HG03159 (cell line): ENCODE results near the gene LRFN2.

Experiments used
- ATAC-seq: cut with Tn5 transposase; IDR thresholded peaks from one replicate; pipeline ENCODE4 v1.9.1; 2021; ENCODE audit warnings: mild to moderate bottlenecking, moderate library complexity; ENCODE audit not compliant: unreplicated experiment

Gene LRFN2

DNA sequence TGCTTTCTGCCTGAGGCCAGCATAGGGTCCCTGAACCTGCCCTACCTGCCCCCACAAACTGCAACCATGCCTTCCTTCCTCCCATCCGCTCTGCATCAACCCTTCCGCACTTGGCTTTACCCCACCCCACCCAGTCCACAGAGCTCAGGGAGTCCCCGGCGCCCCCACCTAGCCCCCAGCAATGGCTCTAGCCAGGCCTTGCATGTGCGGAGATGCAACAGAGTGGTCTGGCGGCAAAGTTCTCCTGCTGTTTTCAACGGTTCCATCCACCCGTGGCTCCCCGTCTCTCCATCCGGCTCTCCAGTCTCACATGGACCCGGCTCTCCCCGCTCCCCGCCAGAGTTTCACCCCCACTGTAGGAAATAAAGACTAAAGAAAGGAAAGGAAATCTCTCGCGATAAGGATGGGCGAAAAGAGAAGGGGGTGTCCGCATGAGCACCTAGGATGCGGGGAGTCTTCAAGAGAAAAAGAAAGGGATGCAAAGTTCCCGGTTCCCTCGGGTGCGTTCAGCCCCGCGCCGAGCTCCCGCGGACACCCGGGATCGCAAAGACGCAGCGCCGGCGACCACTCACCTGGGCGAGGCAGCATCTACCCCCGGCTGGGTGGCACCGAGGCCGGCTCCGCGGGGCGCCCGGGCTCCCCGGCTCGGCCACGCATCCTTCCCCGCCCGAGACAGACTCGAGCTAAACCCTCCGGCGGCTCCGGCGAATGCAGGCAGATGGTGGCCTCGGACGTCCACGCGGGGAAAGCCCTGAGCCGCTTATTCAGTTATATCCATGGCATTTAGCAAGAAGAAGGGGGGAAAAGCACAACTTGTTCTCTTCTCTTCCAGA lies 579 bp downstream of the LRFN2 start:
- no peak for ATAC-seq

DNA sequence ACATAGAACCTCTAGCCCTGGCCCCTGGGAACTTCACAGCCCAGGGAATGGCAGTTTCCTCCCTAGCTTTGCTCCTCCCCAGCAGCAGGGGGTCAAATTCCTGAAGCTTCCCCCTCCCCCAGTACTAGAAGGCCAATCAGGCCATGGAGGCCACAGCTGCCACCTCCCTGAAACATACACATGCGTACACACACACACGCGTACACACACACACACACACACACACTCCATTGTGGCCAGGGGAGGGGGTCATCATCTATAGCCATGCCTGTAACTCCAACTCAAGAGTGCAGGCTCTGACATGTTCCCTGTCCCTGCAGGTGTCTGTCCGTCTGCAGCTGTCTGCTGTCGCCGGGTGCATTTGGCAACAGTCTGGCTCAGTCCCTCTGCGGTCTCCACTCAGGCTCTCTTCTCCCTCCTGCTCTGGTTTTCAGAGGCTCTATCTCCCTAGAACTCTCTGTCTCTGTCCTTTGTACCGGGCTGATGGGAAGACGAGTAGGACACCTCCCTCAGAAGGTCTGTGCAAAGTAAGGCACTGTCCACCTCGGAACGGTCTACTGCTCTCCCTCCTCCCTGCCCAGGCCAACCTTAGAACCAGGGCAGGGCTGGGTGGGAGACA lies 1.4 kb downstream of the LRFN2 start:
- ATAC-seq, result no peak

DNA sequence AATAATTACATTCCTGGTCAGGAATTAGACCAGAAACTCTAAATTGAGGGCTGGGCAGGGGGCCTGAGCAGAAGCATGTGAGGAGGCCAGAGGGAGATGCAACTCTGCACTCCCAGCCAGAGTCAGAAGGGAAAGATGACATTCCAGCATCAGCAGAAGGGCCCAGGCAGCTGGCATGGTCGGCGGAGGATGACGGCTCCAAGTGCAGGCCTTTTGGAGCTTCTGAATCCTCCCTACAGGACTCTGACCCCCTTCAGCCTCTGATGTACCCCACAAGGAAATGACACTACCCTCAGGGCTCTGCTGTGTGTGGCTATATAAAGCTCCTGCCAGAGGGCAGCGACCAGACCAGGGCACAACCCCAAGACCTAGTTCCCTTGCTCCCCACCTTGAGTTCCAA lies 1.9 kb downstream of the LRFN2 start:
- ATAC-seq, result no peak

DNA sequence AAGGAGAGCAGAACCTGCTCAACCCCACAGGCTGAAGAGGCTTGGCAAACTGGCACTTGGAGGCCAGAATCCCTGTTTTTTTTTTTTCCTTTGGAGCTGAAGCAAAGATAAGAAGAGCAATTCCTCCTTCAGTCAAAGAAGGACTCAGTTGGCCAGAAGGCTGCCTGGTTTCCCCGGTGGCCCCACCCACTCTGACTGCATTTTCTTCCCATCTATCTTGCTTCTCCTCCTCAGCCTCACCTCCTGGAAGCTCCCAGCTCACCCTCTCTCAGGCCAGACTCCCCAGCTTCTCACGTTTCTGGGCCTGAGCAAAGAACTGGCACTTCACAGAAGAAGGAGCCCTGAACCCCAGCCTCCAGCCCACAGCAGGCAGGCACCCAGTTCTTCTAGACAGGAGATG lies 2.4 kb downstream of the LRFN2 start:
- ATAC-seq, result no peak

DNA sequence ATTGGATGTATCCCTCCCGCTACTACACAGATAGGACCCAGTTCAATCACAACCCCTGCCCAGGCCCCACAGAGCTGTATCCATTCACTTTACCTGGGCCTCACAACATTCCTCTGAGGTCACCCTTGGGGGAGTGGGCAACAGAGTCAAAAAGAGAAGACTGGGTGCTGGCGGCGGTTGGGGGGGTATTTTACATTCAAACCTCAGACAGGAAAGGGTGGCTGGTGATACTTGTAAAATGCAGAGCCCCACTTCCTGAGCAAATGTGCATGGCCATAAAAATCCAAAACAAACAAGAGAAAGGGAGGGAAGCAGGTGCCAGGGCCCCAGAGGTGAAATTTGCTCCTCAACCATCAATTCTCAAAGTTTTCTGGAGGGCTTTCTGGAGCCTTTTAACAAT lies 3.5 kb downstream of the LRFN2 start:
- no peak for ATAC-seq

DNA sequence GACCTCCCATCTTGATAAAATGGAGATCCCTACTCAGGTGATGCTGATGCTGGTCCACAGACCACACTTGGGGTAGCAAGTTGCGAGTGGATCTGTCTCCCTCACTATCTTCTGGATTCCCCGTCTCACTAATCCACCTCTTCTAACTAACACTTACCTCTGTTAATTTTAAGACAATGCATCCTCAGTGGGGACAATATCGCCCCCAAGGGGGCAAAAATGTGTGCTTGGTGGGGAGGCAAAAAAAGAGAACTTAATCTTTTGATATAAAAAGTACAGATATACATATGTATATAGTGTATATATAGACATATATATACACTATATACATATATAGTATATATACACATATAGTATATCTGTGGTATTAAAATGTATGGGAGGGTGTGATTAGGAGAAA lies 4.3 kb downstream of the LRFN2 start:
- ATAC-seq, result no peak

DNA sequence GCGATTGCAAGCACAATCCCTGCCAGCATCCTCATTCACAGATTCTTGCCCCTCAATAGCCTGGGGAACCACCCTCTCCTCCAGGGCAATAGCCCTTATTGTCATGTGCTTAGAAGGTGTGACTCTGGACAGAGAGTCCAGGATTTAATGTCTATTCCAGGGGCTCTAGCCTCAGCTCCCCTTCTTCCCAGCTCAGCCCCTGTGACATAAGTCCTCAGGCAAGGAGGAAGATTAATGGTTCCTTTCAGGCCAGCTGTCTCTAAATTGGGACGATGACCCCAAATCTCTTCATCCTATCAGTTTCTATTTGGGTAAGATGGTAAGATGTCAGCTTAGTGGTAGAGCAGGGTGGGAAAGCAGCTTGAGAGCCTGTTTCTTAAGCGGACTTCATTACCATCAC lies 8.1 kb downstream of the LRFN2 start:
- ATAC-seq, result no peak

DNA sequence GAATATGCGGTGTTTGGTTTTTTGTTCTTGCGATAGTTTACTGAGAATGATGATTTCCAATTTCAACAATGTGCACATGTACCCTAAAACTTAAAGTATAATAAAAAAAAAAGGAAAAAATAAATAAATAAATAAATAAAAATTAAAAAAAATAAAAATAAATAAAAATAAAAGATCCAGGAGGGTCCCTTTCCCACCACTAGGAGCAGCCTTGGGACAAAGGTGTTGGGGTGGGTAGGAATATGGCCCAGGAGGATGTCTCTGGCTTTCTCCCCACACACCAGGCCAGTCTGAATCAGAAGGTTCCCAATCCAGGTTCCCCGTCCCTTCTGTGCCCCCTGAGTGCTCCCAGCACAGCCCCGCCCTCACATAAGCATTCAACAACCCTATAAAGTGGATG lies 9.5 kb downstream of the LRFN2 start:
- no peak for ATAC-seq

DNA sequence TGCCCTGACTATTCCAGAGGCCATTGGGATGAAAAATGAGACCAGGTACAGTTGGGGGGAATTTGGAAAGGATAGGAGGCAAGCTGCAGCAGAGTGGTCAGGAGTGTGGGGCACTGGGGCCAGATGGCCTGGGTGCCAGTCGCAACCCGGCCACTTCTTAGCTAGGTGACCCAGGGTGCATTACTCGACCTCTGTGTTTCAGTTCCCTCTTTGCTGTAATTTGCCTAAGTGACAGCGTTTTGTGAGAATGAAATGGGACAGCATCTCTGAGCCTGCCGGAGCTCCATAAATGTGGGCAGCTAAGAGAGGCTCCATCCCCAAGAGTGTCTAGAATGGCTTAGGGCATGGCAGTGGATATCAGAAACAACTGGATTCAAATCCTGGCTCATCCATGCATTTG lies 13.9 kb downstream of the LRFN2 start:
- ATAC-seq, result no peak

DNA sequence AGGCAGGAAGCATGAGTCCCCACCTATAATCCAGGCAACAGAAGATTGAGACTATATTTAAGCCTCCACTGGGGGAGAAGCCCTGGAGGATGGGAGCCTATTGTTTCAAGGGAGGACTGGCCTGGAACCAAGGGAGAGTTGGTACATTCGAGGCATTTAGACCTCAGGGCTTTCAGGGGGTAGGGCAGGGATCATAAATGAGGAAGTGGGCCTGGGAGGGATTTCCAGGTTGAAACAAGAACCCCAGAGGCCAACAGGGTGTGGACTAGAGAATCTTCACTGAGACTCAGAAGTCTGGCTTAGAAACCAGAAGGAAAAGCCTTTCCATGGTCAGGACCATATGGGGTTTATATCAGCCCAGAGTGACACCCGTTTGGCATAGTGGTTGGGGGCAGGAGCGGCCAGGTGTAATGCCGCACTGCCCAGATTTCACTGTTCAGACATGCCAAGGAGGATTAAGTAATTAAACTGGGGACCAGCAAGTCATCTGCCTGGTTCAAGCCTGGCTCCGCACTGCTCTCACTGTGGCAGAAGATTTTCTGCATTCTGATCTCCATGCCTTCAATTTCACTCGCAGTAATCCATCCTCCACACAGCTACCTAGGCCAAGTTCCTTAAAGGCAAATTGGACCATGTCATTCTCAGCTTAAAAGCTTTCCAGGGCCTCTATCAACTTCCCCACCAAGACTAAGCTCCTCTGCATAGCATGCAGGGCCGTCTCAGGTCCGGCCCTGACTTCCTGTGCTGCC lies 17.8 kb downstream of the LRFN2 start:
- ATAC-seq, result no peak

DNA sequence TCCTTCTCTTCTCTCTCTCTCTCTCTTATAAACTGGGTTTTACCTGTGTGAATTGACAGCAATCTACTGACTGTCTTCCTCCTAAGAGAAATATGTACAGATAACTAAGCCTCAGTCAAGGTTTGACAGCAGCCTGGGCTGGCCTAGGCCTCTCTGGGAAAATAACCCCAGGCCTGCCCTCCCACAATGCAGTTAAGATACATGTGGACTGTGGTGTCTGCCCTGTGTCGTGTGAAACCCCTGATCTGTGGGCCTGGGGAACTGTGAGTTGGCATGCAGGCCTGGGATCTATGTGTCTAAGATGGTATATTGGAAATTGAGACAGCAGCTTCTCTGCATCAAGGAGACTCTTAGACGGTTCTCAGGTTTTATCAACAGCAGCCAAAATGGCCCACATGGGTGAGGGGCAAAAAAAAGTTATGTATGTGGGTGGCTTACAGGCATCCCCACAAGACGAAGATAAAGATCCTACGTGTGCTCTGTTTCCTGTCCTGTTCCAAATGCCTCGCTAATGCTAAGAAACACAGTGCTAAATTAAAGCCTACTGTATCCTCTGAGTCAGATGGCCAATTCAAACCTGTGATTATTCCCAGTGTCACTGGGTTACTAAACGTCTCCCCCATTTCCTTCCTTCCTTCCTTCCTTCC lies 19.0 kb downstream of the LRFN2 start:
- ATAC-seq, result no peak

DNA sequence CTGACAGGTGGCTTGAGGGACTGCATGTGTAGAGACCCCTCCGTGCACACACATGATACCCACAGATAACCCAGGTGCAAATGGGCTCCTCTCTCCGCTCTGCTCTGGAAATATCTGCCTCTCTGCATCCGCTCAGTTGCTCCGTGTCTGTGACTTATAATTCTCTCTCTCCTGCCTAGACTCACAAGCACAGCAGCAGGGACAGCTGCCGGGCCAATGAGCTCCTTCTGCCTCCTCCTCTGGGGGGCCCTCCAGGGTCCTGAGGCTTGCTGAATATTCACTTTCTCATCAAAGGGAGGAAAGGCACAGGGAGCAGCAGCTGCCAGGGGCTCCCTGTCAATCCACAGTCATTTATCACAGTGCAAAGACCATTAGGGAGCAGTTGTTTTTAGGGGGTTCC lies 24.1 kb downstream of the LRFN2 start:
- no peak for ATAC-seq

DNA sequence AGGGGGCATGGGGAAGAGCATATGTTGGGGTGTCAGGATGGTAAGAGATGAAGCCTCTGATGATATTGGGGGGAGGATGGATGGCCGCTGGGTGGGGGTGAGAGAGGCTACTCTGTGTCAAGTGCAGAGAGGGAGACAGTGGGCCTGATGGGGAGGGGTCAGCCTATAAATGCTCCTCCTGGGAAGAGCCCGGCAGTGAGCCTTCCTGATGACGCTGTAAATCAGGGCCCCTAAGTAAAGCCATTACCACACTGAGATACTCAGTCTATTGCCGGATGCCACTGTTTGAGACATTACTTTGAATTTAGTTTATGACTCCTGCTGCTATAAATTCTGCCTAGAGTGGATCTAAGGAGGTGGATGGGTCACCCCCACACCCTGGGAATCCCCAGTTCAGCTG lies 28.1 kb downstream of the LRFN2 start:
- no peak for ATAC-seq

DNA sequence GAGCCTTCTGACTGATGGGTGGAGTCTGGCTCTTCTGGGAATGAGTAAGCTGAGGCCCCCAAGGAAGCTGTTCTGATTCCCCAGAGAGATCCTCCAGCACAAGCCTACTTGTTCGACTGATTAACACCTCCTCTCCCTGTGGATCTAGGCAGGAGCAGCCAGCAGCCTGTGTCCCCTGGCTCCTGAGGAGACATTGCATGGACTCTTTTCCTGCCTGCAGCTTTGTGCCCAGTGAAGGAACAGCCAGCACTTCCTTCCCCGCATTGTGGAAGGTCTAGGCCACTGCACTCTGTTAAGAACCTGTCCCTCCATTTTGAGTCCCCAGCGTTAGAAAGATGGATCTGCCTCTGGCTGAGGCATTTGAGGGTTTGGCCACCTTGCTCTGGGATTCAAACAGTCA lies 29.1 kb downstream of the LRFN2 start:
- ATAC-seq, result no peak

DNA sequence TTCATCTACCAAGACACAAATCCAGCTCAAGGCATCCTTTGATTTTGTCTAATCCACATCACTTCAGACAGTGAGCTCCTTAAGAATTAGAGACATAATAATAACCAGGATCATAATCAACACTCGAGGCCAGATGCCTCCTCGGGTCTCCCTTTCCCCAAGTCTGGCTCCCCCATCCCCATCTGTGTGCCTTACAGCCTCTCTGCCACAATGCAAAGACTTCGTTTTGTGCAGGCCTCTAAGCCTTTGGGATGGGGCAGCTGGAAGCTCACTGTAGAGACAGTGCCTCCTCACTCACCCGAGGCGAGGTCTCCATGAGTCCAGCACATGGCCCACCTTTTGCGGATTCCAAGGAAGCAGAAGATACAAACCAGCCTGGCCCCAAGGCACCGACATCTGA lies 30.3 kb downstream of the LRFN2 start:
- no peak for ATAC-seq

DNA sequence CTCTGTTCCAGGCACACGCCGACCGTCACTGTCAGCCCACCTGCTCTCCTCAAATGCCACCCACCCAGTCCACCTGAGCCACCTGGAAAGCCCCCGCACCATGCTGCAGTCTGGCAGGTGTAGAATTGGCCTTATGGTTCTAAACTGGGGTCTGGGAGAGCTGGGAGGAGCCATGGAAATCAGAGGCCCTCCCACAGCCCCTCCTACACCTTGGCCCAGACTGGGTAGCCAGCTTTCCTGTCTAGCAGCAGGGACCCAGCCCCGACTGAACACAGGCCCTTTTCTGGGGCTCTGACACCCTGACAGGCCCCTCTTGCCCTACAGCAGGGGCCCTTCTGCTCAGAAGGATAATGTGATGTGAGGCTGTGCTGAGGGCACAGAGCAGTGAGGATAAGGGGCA lies 31.1 kb downstream of the LRFN2 start:
- ATAC-seq, result no peak

DNA sequence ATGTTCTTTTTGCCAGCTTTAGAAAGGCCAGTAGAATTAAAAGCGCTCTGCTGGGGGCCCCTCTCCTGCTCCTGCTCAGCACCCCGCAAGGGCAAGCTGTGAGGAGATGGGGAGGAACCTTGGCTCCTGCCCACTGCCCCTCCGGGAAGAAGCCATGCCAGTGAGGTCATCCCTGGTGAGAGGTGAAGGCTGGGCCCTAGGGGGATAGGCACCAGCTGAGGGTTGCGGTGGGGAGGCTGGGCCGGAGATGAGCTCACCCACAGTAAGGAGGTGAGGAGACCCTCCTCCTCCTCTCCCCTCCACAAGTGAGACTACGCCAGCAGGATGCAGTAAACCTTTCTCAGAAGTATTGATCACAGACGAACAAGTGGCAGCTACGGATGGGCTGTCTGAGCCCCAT lies 32.1 kb downstream of the LRFN2 start:
- no peak for ATAC-seq

DNA sequence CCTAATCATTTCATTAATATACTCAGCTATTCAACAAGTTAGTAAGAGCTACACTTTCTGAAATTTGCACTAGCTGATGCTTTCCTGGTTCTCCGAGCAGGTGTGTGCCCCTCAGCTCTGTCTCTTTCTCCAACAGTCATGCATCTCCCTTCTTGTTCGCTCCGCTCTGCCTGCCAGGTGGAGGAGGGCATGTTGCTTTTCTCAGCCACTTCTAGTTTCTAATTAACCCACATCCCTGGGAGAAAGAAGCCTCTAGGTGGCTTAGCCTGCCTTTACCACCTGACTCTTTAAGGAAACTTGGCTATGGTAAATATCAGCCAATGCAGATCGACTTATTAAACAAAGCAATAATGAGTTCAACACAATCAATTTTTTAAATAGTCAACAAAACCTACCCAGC lies 34.2 kb downstream of the LRFN2 start:
- no peak for ATAC-seq

DNA sequence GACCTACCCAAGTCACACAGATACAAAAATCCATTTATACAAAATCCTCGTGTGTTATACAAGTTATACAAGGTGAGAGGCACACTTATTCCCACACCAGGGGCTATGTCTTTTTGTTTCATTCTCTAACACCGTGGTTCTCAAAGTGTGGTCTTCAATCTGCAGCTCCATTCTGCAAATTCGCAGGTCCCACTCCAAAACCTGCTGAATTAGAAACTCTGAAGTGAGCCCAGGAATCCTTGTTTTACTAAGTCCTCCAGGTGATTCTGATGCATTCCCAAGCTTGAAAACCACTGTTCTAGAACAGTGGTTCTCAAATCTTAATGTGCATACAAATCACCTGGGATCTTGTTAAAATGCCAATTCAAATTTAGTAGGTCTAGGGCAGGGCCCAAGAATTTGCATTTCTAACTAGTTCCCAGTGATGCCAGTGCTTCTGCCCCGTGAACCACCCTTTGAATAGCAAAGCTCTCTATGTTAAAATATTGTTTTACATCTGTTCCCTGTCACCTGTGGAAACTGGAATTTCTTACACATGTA lies 35.1 kb downstream of the LRFN2 start:
- no peak for ATAC-seq

DNA sequence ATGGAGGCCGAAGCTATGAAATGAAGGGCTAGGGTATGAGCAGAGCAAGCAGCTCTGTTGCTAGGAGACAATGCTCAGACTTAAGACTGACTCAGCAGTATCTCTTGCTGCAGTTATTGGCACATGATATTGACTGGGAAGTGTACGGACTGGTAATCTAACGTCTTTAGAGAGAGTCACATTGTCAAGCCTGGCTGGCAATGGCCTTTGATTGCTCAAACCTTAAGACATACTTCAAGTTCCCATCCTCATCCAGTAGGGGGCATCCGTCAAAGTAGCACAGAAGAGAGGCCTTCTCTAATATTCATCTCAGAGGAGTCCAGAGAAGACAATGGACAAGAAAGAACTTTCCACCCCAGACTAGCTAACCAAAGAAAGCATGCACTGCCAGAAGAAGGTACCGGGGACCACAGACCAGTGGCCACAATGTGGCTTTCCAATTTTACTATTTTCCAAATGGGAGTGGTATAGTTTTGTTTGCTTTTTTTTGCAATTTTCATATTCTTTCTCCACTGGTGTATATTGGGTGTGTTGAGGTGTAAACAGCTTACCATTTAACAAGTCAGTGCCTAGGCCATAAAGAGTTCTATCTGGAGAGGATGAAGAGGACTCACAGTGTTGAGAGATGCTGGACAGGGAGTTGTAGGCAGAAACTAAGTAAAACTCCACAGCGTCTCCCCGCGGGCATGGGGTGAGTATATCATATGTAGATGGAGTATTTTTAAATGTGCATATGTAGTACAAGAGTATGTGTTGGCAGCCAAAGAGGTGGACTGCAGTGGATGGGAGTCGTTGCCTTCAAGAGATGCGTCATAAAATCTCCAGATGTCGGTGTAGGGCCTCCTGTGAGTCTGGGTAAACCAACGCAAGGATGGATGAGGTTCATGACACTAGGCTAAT lies 36.7 kb downstream of the LRFN2 start:
- no peak for ATAC-seq
